CD14-positive monocyte (primary cell): ENCODE data around the gene GSTM2. TPM values are rescaled to one million over a fixed set of nuclear protein-coding genes. Genes with fewer than 3 reads are reported as not detected.
A peak's percentile ranks its signal among the peaks of the same experiment; 100 is the strongest.

Experiments used
- DNase-seq, 3 donors: peaks; one replicate each; pipeline ENCODE4 v3.0.0-alpha.2; 2011 to 2022
- H2AFZ ChIP-seq: 2 replicates; pipeline ENCODE4 v1.6.0; 2012; ENCODE audit warnings: mild to moderate bottlenecking, low read depth, low read length, inconsistent platforms; ENCODE audit not compliant: insufficient read depth, poor library complexity, severe bottlenecking
- H3K27ac ChIP-seq, 2 donors: 1 replicate in 1 of 2; 2 replicates in 1 of 2; pipeline ENCODE4 v1.5.1; 2012 to 2013; ENCODE audit warnings: low read length in 2 of 2, control low read depth in 1 of 2, inconsistent platforms in 1 of 2, low read depth in 1 of 2, mild to moderate bottlenecking in 1 of 2
- H3K27me3 ChIP-seq, 2 donors: one replicate each; pipeline versions ENCODE4 v1.6.0 to v1.6.1; 2011 to 2013; ENCODE audit warnings: low read length in 2 of 2; ENCODE audit not compliant: control insufficient read depth in 2 of 2, insufficient read depth in 2 of 2
- H3K36me3 ChIP-seq, 2 donors: replicated peaks in 1 of 2; 1 replicate in 1 of 2; 2 replicates in 1 of 2; pipeline versions ENCODE4 v1.5.1 to v1.6.1; 2012 to 2013; ENCODE audit warnings: low read length in 2 of 2, control low read depth in 1 of 2, inconsistent platforms in 1 of 2, mild to moderate bottlenecking in 1 of 2; ENCODE audit not compliant: insufficient read depth in 2 of 2, control insufficient read depth in 1 of 2
- H3K4me1 ChIP-seq, 2 donors: 1 replicate in 1 of 2; 2 replicates in 1 of 2; pipeline versions ENCODE4 v1.5.1 to v1.6.1; 2012 to 2013; ENCODE audit warnings: low read length in 2 of 2, control low read depth in 1 of 2, inconsistent platforms in 1 of 2, mild to moderate bottlenecking in 1 of 2, moderate library complexity in 1 of 2; ENCODE audit not compliant: insufficient read depth in 2 of 2, control insufficient read depth in 1 of 2
- H3K4me2 ChIP-seq: replicated peaks from 2 replicates; pipeline ENCODE3; 2012; ENCODE audit warnings: low read length, moderate library complexity, mild to moderate bottlenecking; ENCODE audit not compliant: poor library complexity, severe bottlenecking; ENCODE audit errors: extremely low read depth
- H3K4me3 ChIP-seq, 3 experiments: fragments of 200-600 bp in 1 of 3; sonication (generic) in 1 of 3; replicated peaks in 1 of 3; 1 replicate in 2 of 3; 2 replicates in 1 of 3; pipeline ENCODE4 v1.5.1; 2011 to 2013; ENCODE audit warnings: low read length in 3 of 3, mild to moderate bottlenecking in 3 of 3, control low read depth in 2 of 3, low read depth in 2 of 3, inconsistent platforms in 1 of 3, moderate library complexity in 1 of 3
- H3K79me2 ChIP-seq: 2 replicates; pipeline ENCODE4 v1.6.0; 2012; ENCODE audit warnings: mild to moderate bottlenecking, control low read depth, inconsistent platforms, low read length, moderate library complexity; ENCODE audit not compliant: insufficient read depth
- H3K9ac ChIP-seq: 2 replicates; pipeline ENCODE4 v1.6.0; 2017; ENCODE audit warnings: low read length, mild to moderate bottlenecking; ENCODE audit not compliant: insufficient read depth, poor library complexity, severe bottlenecking
- H3K9me3 ChIP-seq, 2 donors: replicated peaks in 1 of 2; 1 replicate in 1 of 2; 2 replicates in 1 of 2; pipeline versions ENCODE4 v1.5.1 to v1.6.1; 2012 to 2013; ENCODE audit warnings: low read length in 2 of 2, control low read depth in 1 of 2; ENCODE audit not compliant: control insufficient read depth in 1 of 2, insufficient read depth in 1 of 2
- H4K20me1 ChIP-seq: 2 replicates; pipeline ENCODE4 v1.6.0; 2012; ENCODE audit warnings: mild to moderate bottlenecking, low read length, control low read depth, moderate library complexity; ENCODE audit not compliant: insufficient read depth
- H3K27ac Mint-ChIP-seq, 7 donors: one replicate each; pipeline ENCODE4 v1.8.0; 2020; ENCODE audit warnings: mild to moderate bottlenecking in 7 of 7, mixed read lengths in 7 of 7, moderate library complexity in 6 of 7, inconsistent platforms in 2 of 7
- H3K27me3 Mint-ChIP-seq, 3 donors: one replicate each; pipeline ENCODE4 v1.8.0; 2021 to 2022; ENCODE audit warnings: low read depth in 3 of 3, mild to moderate bottlenecking in 3 of 3, mixed read lengths in 3 of 3, moderate library complexity in 3 of 3, inconsistent platforms in 1 of 3
- H3K36me3 Mint-ChIP-seq, 2 donors: one replicate each; pipeline ENCODE4 v1.8.0; 2020; ENCODE audit warnings: mixed read lengths in 2 of 2, inconsistent platforms in 1 of 2, mild to moderate bottlenecking in 1 of 2
- H3K4me1 Mint-ChIP-seq: one replicate; pipeline ENCODE4 v1.8.0; 2020; ENCODE audit warnings: mild to moderate bottlenecking, mixed read lengths
- H3K4me3 Mint-ChIP-seq, 2 donors: one replicate each; pipeline ENCODE4 v1.8.0; 2020; ENCODE audit warnings: mild to moderate bottlenecking in 2 of 2, mixed read lengths in 2 of 2, moderate library complexity in 1 of 2
- H3K9me3 Mint-ChIP-seq, 7 donors: one replicate each; pipeline ENCODE4 v1.8.0; 2020 to 2022; ENCODE audit warnings: mixed read lengths in 7 of 7, mild to moderate bottlenecking in 6 of 7, moderate library complexity in 6 of 7, inconsistent platforms in 2 of 7
- WGBS: methylation state at CpG from one replicate; pipeline ENCODE4 v1.1.5; 2013; ENCODE audit warnings: missing lambda C conversion rate; ENCODE audit not compliant: insufficient coverage; 5-methylcytosine and 5-hydroxymethylcytosine counted together
- intact Hi-C, 2 donors: fragments of 100-400 bp; cut with micrococcal nuclease; formaldehyde crosslinking; loops; one replicate each; pipeline versions ENCODE4 v1.15.0 to v1.15.1; 2023
- polyA plus RNA-seq, 3 donors: library from polyadenylated mRNA; depleted of rRNA in 1 of 3; unstranded in 2 of 3; stranded (reverse) in 1 of 3; fragments of 300-500 nt in 2 of 3; fragments of >200 nt in 1 of 3; fragmentation: Illumina TruSeq in 2 of 3; gene quantifications; 1 replicate in 2 of 3; 2 replicates in 1 of 3; pipeline ENCODE4 v1.2.3, GENCODE V29; 2012 to 2021
- TF ChIP-seq, protein P1 (sequence below): fragments of 200-600 bp; IDR thresholded peaks from one replicate; pipeline ENCODE4 v1.8.0; 2022; ENCODE audit warnings: antibody characterized with exemption, mild to moderate bottlenecking

The GSTM2 gene
- polyA plus RNA-seq, 3 donors = 1.5 to 12.0 (median 6.3) TPM

DNA sequence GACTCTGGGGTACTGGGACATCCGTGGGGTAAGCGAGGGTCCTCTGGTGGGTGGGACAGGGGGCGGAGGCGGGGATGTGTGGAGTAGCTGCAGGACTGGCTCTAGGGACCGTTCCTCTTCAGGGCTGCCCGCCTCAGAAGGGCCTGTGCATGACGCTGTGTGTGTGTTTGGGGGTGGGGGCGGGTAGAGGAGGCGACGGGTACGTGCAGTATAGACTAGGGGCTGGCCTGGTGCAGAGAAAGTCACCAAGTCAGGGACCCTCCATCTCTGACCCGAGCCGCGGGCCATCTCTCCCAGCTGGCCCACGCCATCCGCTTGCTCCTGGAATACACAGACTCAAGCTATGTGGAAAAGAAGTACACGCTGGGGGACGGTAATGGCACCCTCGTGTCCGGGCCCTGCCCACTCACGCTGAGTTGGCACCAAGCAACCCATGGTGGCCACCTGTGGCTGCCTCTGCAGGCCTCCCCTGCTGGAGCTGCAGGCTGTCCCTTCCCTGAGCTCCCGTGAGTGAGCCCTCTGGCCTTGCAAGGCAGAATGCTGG, 44.5 kb downstream of the GSTM2 start:
- Mint-ChIP-seq H3K9me3 (peaks cover 15 to 31% (median 25%) of the 10 kb centered on the region in 7 donors), H3K27me3 (peaks cover 3 to 13% (median 11%) of the 10 kb centered on the region in 3 donors), H3K4me1 (peaks cover 9% of the 10 kb centered on the region), H3K27ac (no peak overlapping the region), H3K4me3 (peak overlapping the region; percentile 56 to 68), H3K36me3 (peaks cover 0 to 8% of the 10 kb centered on the region in 2 donors)
- TF ChIP-seq, protein P1, sequence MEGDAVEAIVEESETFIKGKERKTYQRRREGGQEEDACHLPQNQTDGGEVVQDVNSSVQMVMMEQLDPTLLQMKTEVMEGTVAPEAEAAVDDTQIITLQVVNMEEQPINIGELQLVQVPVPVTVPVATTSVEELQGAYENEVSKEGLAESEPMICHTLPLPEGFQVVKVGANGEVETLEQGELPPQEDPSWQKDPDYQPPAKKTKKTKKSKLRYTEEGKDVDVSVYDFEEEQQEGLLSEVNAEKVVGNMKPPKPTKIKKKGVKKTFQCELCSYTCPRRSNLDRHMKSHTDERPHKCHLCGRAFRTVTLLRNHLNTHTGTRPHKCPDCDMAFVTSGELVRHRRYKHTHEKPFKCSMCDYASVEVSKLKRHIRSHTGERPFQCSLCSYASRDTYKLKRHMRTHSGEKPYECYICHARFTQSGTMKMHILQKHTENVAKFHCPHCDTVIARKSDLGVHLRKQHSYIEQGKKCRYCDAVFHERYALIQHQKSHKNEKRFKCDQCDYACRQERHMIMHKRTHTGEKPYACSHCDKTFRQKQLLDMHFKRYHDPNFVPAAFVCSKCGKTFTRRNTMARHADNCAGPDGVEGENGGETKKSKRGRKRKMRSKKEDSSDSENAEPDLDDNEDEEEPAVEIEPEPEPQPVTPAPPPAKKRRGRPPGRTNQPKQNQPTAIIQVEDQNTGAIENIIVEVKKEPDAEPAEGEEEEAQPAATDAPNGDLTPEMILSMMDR = no peak
- peak overlapping the region in 1 of 3 experiments; percentile 57 for H3K4me3 ChIP-seq
- WGBS = 84% methylated on average over 18 of the region's 22 CpGs
- H3K9ac ChIP-seq = peak overlapping the region; percentile 15
- H3K4me2 ChIP-seq = peak overlapping the region; percentile 66
- H4K20me1 ChIP-seq = no peaks in the 10 kb centered on the region
- peak overlapping the region; percentile 65 for H2AFZ ChIP-seq
- intact Hi-C loops = no loop called here
- H3K27me3 ChIP-seq = peaks cover 0 to 11% of the 10 kb centered on the region in 2 donors
- no peak overlapping the region for H3K27ac ChIP-seq
- H3K9me3 ChIP-seq = peaks cover 23 to 25% of the 10 kb centered on the region in 2 donors
- peaks cover 7 to 8% of the 10 kb centered on the region in 2 donors for H3K4me1 ChIP-seq
- H3K36me3 ChIP-seq = no peaks in the 10 kb centered on the region
- DNase-seq = no peak
- no peaks in the 10 kb centered on the region for H3K79me2 ChIP-seq

DNA sequence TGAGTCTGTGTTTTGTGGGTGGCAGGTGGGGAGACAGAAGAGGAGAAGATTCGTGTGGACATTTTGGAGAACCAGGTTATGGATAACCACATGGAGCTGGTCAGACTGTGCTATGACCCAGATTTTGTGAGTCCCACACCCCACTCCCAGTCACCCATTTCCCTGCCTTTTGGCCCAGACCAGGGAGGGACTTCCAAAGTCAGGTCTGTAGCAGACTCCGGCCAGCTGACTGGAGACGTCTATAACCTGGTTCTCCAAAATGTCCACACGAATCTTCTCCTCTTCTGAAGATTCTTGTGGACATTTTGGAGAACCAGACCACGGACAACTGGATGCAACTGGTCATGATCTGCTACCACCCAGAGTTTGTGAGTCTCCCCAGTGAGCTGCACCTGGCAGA, 45.8 kb downstream of the GSTM2 start:
- H3K27me3 Mint-ChIP-seq = peaks cover 3 to 13% (median 11%) of the 10 kb centered on the region in 3 donors
- no peak overlapping the region for H3K9ac ChIP-seq
- no peak overlapping the region for H3K27ac ChIP-seq
- H3K4me3 Mint-ChIP-seq = no peak overlapping the region
- H3K4me1 ChIP-seq = peaks cover 7 to 8% of the 10 kb centered on the region in 2 donors
- H2AFZ ChIP-seq = no peak overlapping the region
- H3K4me1 Mint-ChIP-seq = peaks cover 9% of the 10 kb centered on the region
- H3K4me3 ChIP-seq = no peak overlapping the region
- peaks cover 0 to 11% of the 10 kb centered on the region in 2 donors for H3K27me3 ChIP-seq
- H3K36me3 ChIP-seq = no peaks in the 10 kb centered on the region
- peaks cover 14 to 15% of the 10 kb centered on the region in 2 donors for H3K9me3 ChIP-seq
- TF ChIP-seq, protein P1 = no peak
- H4K20me1 ChIP-seq = no peaks in the 10 kb centered on the region
- peaks cover 0 to 8% of the 10 kb centered on the region in 2 donors for H3K36me3 Mint-ChIP-seq
- intact Hi-C loops = no loop called here
- H3K79me2 ChIP-seq = no peaks in the 10 kb centered on the region
- DNase-seq = no peak
- no peak overlapping the region for H3K27ac Mint-ChIP-seq
- H3K9me3 Mint-ChIP-seq = peaks cover 7 to 19% (median 13%) of the 10 kb centered on the region in 7 donors
- 86% methylated on average over 4 of the region's 5 CpGs for WGBS
- H3K4me2 ChIP-seq = no peak overlapping the region
